ENCODE data around the gene PCNX3. TPM values are rescaled to one million over a fixed set of nuclear protein-coding genes. Genes with fewer than 3 reads are reported as not detected.
A peak's percentile ranks its signal among the peaks of the same experiment; 100 is the strongest.

The PCNX3 gene
- total and polyA plus RNA-seq, 10 of the 15 experiments (the other 5 are each of a cell fraction or from before 2014, with no cell fraction given), result 0.03 to 46.6 (median 8.4) TPM

DNA sequence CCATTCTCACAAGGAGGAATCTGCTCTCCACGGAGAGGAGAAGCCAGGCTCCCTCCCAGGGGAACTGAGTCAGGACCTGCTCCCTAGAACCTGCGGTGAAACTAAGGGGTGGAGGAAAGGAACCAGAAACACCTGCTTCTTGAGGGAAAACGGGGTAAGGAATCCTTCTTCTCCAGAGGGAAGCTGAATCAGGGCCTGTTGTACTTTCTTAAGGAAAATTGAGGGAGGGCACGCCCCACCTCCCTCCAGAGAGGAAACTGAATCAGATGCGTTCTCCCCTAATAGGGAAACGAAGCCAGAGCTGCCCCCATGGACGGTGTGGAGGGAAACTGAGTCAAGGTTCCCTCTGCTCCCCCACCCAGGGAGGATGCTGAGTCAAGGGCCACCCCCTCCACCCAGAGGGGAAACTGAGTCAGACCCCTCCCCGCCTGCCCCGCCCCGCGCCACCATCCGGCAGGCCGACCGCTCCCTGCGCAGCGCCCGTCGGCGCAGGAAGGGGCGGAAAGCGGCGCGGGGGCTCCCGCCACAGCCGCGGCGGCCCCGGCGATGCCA, 46.7 kb downstream of the PCNX3 start:
- ChIA-PET SMC1A (ENCODE audit: uncharacterized antibody, unreplicated experiment) (interaction anchor here (1.1 to 1.9 kb wide), 6 partner anchors 10 to 228 kb away, joined by 3 to 19 read pairs (median 6); partner anchors contain the start of genes CCDC85B and PCNX3), RAD21 (ENCODE audit: unreplicated experiment) (interaction anchor here (0.7 to 2.6 kb wide), 11 partner anchors 10 to 121 kb away, joined by 3 to 19 read pairs (median 6); partner anchors contain the start of genes AP5B1, KAT5, PCNX3 and RNASEH2C), POLR2A (interaction anchor here (0.5 to 5.5 kb wide), 13 partner anchors 9 to 227 kb away, joined by 3 to 88 read pairs (median 4); partner anchors contain the start of genes CCDC85B, KAT5, PCNX3 and SIPA1), CTCF (interaction anchor here (0.6 to 3.6 kb wide), 8 partner anchors 10 to 222 kb away, joined by 3 to 13 read pairs (median 7); partner anchors contain the start of genes KAT5, PCNX3 and SIPA1)
- peak overlapping the region; percentile 44 for H2AFZ ChIP-seq (ENCODE audit: control insufficient read depth, low read depth, low read length)
- FAIRE-seq (no peak), ATAC-seq (peak; percentile 14; the same call in 2 of the 3 replicates), DNase-seq (ENCODE audit: low read depth, low spot score) (no peak)
- no peak for TF ChIP-seq CEBPZ (IDR thresholded peaks at IDR 0.05; ENCODE audit: low read depth, low read length)
- no peak for TF ChIP-seq STAT3 (IDR thresholded peaks at IDR 0.05; ENCODE audit: low read depth, low read length)
- peak; percentile 24; the same call in 1 of the 2 replicates for TF ChIP-seq SIN3A (IDR thresholded peaks at IDR 0.05; ENCODE audit: low read depth, low read length)
- TF ChIP-seq WRNIP1 (IDR thresholded peaks at IDR 0.05; ENCODE audit: borderline replicate concordance, low read depth, low read length), result peak; percentile 68; the same call in 1 of the 2 replicates
- peak; percentile 1; the same call in 1 of the 2 replicates for TF ChIP-seq TAF1 (IDR thresholded peaks at IDR 0.05; ENCODE audit: borderline replicate concordance, low read depth, low read length)
- TF ChIP-seq NBN (IDR thresholded peaks at IDR 0.05), result no peak
- TF ChIP-seq SMARCA5 (IDR thresholded peaks at IDR 0.05), result 0 out of 2 replicates have a peak, but pooled peaks have one; percentile 66
- TF ChIP-seq LARP7 (IDR thresholded peaks at IDR 0.05), result 0 out of 2 replicates have a peak, but pooled peaks have one; percentile 68
- BruUV-seq (replicated peaks), result TSS peak; percentile 54
- H3K36me3 ChIP-seq (ENCODE audit: control insufficient read depth in 2 of 2, insufficient read depth in 2 of 2, low read length in 1 of 2), result peaks cover 18 to 20% of the 10 kb centered on the region in 2 experiments; a peak in 3 of 4 replicates
- no peaks in the 10 kb centered on the region for H3K9me3 ChIP-seq (replicated peaks; ENCODE audit: control insufficient read depth, insufficient read depth, low read length)
- in situ Hi-C loops (cut with MboI), result no loop called here
- H3K4me1 ChIP-seq (ENCODE audit: control insufficient read depth, insufficient read depth, low read length), result peaks cover 9% of the 10 kb centered on the region
- H3K79me2 ChIP-seq (ENCODE audit: control insufficient read depth, insufficient read depth, low read length), result peaks cover 28% of the 10 kb centered on the region
- peak overlapping the region; percentile 98 for H3K27ac ChIP-seq (ENCODE audit: control insufficient read depth, insufficient read depth)
- no peaks in the 10 kb centered on the region; the same call in none of the 2 replicates for H4K20me1 ChIP-seq (ENCODE audit: control insufficient read depth, insufficient read depth)
- WGBS (ENCODE audit: insufficient coverage, insufficient replicate concordance, low lambda C conversion rate, missing lambda C conversion rate), result 0% methylated on average over 12 of the region's 29 CpGs
- intact Hi-C loops (cut with micrococcal nuclease; ENCODE audit: unreplicated experiment), result no loop called here
- H3K9ac ChIP-seq (ENCODE audit: control insufficient read depth, insufficient read depth, low read length), result peak overlapping the region; percentile 98
- H3K4me2 ChIP-seq (ENCODE audit: control insufficient read depth, insufficient read depth), result peak overlapping the region; percentile 92
- H3K27me3 ChIP-seq (replicated peaks in 1 of 2; ENCODE audit: control insufficient read depth in 2 of 2, insufficient read depth in 2 of 2, low read length in 1 of 2), result no peaks in the 10 kb centered on the region
- H3K4me3 ChIP-seq, result peak overlapping the region; percentile 88
